CMK (cell line): Measurements from ENCODE around the gene ADAMTSL3.
"Not testable (repeated sequence)": the region's sequence is repeated elsewhere in the genome, so short reads cannot be mapped to it uniquely, and the experiment has no call there.

ENCODE experiments used
- DNase-seq: peaks from one replicate; pipeline ENCODE4 v3.0.0-alpha.2; 2010; ENCODE audit warnings: low read depth

Gene ADAMTSL3

DNA sequence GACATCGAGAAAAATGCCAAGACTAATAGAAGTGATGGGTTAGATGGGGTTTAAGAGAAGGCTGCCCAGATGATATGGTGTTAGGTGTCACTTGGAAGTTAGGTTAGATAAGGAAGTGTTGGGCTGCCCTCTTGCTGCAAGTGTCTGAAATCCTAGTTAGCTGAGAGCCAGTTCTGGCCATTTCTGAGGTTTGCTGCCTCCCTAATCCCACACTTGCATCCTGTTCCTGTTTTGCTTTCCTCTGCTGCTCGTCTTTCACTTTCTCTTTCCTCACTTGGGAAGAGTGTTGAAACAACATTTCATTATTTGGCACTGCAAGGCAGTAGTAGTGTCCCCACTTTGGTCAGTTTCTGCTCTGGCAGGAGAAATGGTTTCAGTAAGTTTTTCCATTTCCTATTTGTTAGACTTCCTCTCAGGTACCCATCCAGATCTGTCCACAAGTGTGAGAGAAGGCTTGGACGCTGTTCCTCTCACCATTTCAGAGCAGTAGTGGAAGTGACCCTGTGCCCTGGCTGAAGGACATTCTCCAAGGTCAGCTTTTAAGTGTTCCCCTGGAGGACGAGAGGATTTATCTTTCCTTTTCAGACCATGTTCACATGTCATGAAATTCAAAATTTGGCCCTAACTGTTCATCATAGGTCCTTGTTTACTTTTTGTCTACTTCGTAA is 93.3 kb downstream of the ADAMTSL3 start:
- DNase-seq: no peak

DNA sequence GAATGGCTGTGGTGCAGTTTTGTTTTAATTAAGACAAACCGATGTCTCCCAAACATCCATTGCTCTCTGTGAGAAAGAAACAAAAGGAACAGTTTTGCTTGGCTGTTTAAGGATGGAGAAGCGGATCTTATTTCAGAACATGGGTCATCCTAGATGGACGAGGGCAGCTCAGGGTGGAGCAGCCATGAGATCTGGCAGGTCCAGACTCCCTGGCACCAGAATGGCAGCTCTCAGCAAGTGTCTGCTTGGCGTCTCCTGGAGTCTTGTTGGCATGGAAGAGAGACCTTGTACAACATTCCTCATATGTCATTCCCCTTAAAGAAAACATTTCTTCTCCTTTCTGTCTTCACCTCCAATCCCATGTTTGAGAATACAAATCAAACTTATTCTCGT is 93.8 kb downstream of the ADAMTSL3 start:
- no peak for DNase-seq

DNA sequence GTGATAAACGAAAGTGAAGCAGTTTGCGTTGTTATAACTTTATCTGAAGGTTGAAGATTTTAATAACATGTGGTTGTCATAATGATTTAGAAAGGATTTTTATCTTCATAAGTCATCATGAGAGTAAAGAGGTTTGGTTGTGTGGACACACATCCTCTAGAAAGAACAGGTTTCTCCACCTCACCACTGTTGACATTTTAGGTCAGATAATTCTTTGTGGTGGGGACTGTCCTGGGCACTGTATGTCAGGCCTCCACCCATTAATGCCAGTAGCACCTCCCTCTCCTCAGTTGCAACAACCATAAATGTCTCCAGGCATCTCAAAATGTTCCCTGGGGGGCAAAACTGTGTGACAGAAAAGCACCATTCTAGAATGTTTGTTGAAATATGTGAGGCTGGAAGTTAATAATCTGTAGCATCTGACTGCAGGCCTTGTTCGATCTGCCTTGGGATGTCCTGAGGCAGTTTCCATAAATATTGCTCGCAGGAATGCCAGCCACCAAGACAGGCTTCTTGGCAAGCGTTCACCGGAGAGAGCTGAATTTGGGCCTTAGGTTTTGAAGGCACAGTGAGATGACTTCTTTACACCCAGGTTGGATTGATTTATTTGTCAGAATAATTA is 100.1 kb downstream of the ADAMTSL3 start:
- DNase-seq: no peak

DNA sequence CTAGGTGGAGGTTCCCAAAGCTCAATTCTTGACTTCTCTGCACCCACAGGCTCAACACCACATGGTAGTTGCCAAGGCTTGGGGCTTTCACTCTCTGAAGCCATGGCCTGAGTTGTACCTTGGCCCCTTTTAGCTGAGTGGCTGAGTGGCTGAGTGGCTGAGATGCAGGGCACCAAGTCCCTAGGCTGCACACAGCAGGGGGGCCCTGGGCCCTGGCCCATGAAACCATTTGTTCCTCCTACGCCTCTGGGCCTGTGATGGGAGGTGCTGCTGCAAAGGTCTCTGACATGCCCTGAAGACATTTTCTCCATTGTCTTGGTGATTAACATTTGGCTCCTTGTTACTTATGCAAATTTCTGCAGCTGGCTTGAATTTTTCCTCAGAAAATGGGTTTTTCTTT is 103.4 kb downstream of the ADAMTSL3 start:
- DNase-seq: not testable (repeated sequence)

DNA sequence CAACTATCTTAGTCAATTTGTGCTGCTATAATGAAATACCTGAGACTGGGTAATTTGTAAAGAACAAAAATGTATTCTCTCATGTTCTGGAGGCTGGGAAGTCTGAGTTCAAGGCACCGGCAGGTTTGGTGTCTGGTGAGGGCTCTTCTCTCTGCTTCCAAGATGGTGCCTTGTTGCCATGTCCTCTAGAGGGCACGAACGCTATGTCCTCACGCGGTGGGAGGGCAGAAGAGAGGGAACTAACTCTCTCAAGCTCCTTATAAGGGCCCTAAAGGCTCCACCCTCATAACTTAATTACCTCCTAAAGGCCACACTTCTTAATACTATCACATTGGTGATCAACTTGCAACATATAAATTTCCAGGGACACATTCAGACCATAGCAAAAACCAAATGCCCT is 108.4 kb downstream of the ADAMTSL3 start:
- no peak for DNase-seq

DNA sequence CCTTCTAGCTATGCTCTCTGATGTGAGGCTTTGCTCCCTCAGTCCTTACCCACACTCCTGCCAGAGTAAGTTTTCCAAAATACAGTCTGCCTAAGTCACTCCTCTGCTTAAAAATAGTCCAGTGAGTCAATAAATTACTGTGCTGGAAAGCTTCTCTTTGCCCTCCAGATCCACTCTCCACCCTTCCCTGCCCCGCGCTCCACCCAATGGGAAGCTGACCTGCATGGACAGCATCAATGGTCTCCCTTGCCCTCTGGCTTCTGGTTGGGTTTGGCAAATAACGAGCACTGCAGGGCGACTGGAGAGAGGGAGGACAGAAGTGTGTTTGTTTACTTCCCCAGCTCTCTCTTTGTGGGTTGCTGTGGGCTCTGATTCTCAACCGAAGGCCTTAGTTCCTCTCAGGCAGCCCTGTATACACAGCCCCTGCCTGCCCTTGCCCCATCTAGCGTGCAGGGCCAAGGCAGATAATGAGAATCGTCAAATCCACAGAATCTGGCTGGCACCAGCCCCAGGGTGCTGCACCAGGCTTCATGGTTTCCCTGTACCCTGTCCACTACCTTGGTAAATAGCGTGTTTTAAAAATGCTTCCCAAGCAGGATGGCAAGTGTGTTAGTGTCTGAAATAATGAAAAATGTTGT is 110.4 kb downstream of the ADAMTSL3 start:
- DNase-seq: no peak

DNA sequence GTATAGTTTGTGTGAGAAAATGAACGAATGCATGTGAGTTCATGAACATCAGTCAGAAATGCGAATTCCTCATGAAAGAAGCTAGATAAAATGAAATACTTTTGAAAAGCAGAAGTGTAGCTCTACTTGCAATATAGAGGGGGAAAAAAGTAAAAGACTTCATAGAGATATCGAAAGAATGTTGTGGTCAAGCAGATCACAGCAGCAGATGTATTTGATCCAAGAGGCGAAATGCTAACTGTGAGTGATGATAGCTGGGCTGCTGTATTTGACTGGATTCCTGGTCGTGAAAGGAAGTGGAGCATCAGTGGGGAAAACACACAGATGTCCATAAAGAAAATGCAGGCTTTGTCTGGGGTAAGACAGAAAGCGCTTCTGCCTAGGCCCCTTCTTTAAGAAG is 112.4 kb downstream of the ADAMTSL3 start:
- DNase-seq: no peak

DNA sequence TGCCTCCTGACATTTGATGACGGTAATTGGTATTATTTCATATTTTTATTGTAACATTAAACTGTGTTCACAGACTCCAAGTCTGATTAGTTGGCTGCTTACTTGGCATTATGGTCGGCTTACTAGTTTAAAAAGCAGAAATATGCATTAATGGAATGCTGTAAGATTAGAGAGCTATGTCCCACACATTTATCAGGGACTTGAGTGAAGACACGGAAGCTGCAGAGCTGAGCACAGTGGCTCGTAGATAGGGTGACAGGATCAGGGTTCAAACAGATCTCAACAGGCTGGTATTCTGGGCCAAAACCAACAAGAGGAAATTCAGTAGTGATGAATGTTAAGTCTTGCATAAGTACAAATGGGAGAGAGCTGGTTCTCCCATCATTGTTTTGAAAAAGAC is 113.8 kb downstream of the ADAMTSL3 start:
- DNase-seq: no peak

DNA sequence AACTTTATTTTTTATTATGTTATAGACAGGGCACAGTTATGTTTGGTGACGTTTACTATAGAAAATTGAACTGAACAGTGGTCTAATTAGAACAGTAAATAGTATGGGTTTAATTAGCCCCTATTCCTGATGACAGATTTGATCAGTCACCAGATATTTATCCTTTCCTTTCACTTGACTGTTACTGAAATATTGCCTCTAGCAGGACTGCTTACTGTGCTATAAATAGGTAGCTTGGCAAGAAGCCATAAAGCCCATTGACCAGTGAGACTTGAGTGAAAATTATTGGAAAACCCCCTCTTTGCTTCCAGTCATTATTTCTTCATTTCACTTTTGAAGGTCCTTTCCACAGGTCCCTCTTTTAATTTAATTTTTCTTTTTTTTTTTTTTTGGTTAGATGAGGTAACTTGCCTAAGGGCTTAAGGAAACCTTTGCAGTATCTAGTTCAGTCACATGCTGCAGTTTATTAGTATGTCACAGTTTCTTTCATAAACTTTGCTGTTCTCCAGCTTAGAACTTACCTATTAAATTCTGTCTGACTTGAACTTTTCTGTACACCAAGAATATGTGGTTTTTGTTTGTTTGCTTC is 115.6 kb downstream of the ADAMTSL3 start:
- no peak for DNase-seq

DNA sequence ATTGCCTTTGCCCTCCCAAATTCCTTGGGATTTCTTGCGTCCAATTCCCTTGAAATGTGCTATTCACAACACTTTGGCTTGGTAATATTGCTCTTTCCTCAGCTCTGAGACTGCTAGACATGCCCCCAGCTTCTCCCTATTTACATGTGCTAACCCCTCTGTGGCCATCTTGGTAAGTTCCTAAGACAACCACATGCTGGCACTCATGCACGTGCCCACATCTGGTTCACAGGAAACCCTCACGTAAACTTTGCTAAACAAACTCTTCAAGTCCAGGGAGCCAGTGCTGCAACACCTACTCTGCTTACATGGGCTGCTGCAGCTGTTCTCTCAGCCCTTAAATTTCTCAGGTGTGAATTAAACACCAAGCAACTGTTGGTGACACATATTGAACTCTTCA is 121.8 kb downstream of the ADAMTSL3 start:
- DNase-seq: no peak

DNA sequence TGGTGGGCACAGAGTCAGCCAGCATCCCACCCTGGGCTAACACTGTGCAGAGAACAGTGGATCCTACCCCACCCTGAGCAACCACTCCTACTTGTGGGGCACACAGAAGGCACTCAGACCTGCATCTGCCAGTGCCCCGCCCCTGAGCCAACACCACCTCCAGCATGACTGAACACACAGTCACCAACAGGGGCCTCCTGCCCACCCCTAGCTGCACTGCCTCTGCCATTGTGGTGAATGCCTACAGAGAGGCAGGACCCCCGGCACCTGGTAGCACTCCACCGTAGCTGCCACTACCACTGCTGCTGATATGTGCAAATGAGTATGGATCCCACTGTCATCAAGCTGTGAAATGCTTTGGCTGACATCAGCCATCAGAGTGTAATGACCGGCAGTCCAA is 123.1 kb downstream of the ADAMTSL3 start:
- no peak for DNase-seq

DNA sequence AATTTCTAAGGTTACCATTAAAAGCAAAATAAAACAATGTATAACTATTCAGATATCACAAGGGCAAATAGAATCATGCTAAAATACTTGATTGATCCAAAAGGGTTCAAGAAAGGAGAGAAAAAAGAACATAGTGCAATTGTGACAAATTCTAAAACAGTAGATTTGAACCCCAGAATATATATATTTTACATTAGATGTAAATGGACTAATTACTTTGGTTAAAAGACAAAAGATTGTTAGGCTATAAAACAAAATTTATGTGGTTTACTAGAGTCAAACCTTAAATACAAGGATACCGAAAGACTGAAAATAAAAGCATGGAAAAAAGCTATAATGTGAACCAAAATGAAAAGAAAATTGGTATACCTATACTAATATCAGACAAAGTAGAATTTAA is 129.3 kb downstream of the ADAMTSL3 start:
- no peak for DNase-seq

DNA sequence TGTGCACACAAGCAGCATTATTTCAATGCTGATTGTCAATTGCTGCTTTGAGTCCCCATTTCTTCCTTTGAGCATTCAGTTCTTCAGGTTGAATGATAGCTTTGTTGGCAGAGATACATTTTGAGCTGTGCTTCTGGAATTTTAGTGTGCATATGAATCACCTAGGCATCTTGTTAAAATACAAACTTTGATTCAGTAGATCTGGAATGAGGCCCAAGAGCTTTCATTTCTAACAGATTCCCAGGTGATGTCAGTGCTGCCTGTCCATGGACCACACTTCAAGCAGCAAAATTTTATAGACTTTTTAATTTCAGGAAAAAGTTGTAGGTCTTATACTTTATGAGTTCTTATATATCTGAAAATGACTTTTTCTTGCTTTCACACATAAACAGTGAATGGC is 131.1 kb downstream of the ADAMTSL3 start:
- DNase-seq: no peak

DNA sequence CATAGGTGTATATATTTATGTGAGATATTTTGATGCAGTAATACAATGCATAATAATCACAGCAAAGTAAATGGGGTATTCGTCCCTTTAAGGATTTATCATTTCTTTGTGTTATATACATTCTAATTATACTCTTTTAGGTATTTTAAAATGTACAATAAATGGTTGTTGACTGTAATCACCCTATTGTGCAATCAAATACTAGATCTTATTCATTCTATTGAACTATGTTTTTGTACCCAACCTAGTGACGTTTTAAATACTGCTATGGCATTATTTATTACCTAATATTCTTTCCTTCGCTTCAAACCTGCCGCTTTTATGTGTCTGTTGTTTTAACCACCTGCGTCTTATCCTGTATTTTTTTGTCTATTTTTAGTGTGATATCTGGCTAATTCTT is 132.4 kb downstream of the ADAMTSL3 start:
- DNase-seq: no peak

DNA sequence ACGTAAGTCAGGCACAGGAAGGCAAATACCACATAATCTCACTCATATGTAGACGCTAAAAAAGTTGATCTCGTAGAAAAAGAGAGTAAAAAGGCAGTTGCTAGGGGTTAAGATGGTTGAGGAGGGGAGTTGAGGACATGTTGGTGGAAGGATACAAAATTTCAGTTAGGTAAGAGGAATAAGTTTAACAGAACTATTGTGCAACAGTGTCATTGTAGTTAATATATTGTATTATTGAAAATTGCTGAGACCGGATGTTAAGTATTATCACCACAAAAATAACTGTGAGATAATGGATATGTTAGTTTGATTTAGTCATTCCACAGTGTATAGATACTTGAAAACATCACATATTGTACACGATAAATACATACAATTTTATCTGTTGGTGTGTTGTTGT is 139.1 kb downstream of the ADAMTSL3 start:
- DNase-seq: no peak

DNA sequence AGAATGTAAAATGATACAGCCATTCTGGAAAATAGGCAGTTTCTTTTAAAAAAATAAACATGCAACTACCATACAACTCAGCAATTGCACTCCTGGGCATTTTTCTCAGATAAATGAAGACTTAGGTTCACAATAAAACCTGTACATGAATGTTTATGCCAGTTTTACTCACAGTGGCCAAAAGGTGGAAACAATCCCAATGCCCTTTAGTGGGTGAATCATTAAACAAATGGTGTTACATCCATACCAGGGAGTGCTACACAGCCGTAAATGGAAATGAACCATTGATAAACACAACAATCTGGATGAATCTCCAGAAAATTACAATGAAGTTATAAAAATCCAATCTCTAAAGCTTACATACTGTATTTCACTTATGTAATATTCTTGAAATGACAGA is 140.3 kb downstream of the ADAMTSL3 start:
- DNase-seq: no peak

DNA sequence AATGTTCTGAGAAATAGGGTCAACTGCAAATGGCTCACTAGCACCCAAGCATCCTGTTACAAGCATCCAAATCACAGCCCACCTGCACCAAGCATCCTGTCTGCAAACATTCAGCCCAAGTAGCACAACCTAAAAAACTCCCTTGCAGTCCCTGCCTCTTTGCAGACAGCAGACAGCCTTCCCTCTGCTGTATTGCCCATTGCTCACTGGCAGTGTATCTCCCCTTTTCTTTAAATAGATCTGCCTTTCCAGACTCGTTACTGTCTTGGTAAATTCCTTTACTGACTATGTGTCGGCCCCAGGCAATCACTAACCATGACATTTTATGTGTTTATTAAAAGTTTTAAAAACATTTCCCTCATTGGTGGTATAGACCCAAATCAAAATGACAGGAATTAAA is 155.4 kb downstream of the ADAMTSL3 start:
- no peak for DNase-seq

DNA sequence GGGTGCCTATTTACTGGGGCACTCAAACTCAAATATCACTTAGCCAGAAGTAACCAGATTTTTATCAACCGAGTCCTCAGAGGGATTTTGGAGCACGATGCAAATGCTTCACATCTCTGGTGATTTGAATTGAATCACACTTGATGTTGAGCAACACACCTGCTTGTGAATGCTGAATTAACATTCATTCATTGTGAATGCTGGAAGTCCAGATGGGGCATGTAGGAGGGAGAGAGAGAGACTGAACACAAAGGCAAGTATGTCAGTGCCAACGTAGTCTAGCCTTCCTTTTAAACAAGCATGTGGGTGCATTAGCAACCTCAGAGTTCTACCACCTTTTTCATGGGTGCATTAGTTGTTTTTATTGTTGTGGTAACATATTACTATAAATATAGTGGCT is 156.2 kb downstream of the ADAMTSL3 start:
- no peak for DNase-seq

DNA sequence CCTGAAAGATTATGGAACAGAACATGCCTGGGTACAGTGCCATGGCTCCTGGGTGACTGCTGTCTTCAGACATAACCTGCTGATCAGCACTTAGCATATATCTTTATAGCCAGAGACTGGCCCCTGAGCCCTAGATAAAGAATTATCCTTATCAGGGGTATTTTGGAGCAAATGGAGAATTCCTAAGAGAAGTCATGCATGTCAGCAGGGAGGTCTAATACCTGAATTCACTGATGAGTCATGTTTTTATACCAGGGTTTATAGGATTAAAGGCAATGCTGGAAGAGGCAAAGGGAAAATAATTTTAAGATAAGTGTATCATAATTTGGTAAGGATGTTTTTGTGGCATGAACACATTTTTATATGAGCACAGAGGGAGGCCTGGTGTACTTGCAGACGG is 159.8 kb downstream of the ADAMTSL3 start:
- DNase-seq: no peak

DNA sequence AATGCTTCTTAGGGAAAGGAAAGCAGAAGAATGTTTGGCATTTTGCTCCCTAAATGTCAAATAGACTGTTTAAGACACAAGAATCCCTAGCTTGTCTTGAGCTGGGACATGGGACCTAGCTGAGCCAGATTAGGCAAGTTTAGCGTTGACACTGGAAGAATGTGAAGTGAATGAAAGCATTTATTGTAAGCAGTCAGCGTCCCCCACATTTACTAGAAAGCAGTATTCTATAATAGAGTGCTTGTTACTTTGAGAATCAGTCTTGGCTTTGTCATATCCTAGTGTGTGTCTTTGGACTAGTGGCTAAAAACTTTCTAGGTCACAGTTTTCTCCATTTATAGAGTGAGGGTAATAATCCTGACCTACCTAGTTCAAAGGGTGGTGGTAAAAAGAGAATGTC is 161.6 kb downstream of the ADAMTSL3 start:
- DNase-seq: no peak

DNA sequence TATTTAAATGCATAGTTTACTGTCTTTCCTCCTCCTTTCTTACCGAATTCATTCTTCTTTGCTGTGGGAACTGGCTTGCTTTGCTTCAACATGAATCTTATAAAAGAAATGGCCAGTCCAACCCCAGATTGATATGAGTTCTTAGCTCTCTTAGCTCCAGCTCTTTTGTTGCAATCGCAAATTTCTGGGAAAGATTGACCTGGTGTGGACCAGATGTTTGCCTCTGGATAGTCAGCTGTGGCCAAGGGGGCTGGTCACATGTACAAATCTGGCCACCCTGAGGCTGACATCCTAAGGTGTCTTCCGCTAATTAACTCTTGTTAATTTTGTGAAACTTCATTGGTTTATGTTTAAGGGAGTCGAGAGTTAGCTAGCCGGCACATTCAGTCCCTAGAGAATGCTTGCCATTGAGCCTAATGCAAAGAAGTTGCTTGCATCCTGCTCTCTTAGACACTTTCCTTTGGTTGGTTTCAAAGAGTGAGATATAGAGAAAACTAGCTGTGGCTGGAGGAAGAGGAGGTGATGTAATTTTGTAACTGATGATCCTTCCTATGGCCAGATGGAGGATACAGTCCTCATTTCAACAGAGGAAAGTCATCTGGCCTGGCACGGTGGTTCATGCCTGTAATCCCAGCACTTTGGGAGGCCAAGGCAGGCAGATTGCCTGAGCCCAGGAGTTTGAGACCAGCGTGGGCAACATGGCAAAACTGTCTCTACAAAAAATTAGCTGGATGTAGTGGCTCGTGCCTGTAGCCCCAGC is 162.4 kb downstream of the ADAMTSL3 start:
- DNase-seq: no peak

DNA sequence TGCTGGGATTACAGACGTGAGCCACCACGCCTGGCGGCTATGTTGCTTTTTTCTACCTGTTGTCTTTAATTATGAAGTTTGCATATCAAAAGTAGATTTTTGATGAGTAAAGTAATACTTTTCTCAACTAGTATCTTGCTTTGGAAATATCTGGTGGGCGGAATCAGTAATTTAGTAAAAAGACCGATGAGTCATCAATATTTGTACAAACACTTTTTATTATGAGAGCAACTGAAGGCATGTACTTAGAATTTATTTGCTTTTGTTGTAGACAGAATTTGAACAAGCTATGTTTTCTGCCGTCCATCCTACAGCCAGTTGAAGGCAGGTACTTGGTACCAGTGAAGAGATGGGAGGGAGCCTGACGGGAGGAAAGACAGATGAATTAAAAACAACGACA is 164.7 kb downstream of the ADAMTSL3 start:
- DNase-seq: no peak

DNA sequence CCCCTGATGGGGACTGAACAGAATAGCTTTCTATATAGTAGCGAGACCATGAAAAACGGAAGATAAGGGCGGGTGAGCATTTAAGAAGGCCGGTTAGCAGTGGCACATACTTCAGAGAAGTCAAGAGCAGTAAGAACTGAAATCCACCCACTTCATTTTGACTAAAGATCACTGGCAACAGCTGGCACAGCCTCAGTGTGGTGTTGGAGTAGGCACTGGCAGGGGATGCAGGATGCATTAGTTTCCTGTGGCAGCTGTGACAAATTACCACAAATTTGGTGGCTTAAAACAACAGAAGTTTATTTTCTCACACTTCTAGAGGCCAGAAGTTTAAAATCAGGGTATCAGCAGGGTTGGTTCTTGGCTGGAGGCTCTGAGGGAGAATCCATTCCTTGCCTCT is 176.5 kb downstream of the ADAMTSL3 start:
- DNase-seq: no peak
